Measurements from ENCODE around the gene SREBF1. TPM values are rescaled to one million over a fixed set of nuclear protein-coding genes. Genes with fewer than 3 reads are reported as not detected.

The SREBF1 gene
- polyA plus RNA-seq, 1 donor = 79.1 TPM

DNA sequence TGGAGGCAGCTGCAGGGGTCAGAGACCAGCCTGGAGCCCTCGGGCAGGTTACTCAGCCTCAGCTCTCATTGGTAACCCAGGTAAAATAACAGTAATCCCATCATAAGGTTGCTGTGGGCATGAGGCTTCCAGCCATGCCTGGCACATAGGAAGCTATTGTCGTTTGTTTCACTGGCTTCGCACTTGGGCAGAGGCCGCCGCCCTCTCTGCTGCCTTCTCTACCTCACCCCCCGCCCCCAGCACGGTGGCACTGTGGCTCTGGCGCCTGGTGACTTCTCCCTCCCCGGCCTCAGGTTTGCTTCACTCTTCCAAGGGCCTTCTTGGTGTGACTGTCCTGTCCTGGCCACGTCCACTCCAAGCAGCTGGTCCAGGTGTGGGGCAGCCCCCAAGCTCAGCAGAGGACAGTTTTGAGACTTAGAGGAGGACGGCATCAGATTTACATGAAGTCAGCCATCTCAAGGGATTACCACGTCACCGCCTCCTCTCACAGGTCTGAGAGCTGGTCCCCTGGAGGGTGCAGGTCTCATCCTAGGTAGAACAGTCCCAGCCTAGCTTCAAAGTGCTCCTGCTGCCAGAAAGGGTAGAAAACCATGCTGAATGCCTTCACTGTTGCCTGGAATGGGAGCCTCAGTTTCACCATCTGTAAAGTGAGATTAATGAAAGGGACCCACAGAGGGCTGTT lies 34.8 kb downstream of the SREBF1 start:
- H3K27me3 ChIP-seq (ENCODE audit: control insufficient read depth, insufficient read depth, low read length) = no peaks in the 10 kb centered on the region
- H3K4me1 ChIP-seq (ENCODE audit: control insufficient read depth, insufficient read depth, low read length) = no peaks in the 10 kb centered on the region
- no peak overlapping the region for H3K27ac ChIP-seq (ENCODE audit: low read length)
- no peak overlapping the region for H3K4me3 ChIP-seq (ENCODE audit: low read length)
- WGBS (ENCODE audit: insufficient coverage, low lambda C conversion rate) = no CpG with 5 or more reads among the region's 13 CpGs
- H3K36me3 ChIP-seq (ENCODE audit: control insufficient read depth, insufficient read depth, low read length) = peaks cover 74% of the 10 kb centered on the region
- peaks cover 2% of the 10 kb centered on the region for H3K9me3 ChIP-seq (ENCODE audit: control insufficient read depth, low read depth, low read length)
- no peak for DNase-seq

DNA sequence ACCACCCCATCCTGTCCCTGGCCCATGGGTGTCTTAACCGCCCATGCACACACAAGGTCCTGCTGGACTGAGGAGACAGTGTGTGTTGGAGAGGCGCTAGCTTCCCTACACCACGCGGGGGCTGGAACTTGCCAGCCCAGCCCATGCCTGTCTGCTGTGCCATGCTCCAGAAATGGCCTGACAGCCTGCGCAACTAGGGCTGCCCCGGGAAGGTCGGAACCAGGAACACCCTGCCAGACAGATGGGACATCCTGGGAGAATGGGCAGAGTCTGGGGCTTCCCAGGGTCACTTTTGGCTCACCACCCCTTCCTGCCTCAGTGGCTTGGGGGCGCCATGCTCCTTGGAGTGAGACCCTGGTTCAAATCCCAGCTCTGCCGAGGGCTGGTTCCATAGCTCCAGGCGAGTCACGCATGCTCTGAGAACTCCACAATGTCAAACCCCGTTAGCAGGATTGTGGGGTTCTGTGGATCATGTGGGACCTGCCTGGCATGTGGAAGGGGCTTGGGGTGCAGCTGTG lies 36.2 kb downstream of the SREBF1 start:
- Histone ChIP-seq H3K4me1 (ENCODE audit: control insufficient read depth, insufficient read depth, low read length) (no peaks in the 10 kb centered on the region), H3K36me3 (ENCODE audit: control insufficient read depth, insufficient read depth, low read length) (peaks cover 74% of the 10 kb centered on the region), H3K27ac (ENCODE audit: low read length) (no peak overlapping the region), H3K27me3 (ENCODE audit: control insufficient read depth, insufficient read depth, low read length) (no peaks in the 10 kb centered on the region), H3K9me3 (ENCODE audit: control insufficient read depth, low read depth, low read length) (peaks cover 5% of the 10 kb centered on the region), H3K4me3 (ENCODE audit: low read length) (no peak overlapping the region)
- no CpG with 5 or more reads among the region's 12 CpGs for WGBS (ENCODE audit: insufficient coverage, low lambda C conversion rate)
- DNase-seq = no peak

DNA sequence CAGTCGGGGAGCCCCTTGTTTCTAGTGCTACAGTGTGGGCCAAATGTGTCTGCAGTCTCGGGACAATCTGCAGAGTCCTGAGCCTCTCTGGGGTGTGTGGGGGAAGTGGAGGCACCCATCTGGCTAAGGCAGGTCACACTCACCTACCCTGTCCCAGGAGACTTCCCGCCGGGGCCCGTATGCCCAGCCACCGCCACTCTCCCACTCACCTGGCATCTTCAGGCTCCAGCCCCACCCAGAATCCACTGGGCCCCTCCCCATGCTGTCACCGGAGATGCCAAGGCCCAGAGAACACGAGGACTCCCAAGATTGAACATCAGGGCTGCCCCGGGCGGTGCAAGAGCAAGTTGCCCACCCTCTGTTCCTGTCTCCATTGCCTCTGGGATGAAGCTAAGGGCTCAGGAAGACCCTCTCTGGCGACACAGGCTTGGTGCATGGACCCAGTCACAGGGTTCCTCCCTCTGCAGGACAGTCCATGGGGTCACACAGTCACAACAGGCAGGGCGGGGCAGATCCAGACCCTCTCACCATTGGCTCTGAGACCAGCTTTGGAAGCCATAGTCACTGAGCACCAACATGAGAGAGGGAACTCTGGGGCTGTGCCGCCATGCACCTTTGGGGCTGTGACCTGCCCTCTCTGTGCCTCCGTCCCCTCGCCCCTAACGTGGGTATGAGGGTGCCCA lies 38.1 kb downstream of the SREBF1 start:
- WGBS (ENCODE audit: insufficient coverage, low lambda C conversion rate) = no CpG with 5 or more reads among the region's 16 CpGs
- DNase-seq = no peak
- peaks cover 5% of the 10 kb centered on the region for H3K9me3 ChIP-seq (ENCODE audit: control insufficient read depth, low read depth, low read length)
- no peaks in the 10 kb centered on the region for H3K4me1 ChIP-seq (ENCODE audit: control insufficient read depth, insufficient read depth, low read length)
- peaks cover 78% of the 10 kb centered on the region for H3K36me3 ChIP-seq (ENCODE audit: control insufficient read depth, insufficient read depth, low read length)
- no peaks in the 10 kb centered on the region for H3K27me3 ChIP-seq (ENCODE audit: control insufficient read depth, insufficient read depth, low read length)
- no peak overlapping the region for H3K4me3 ChIP-seq (ENCODE audit: low read length)
- H3K27ac ChIP-seq (ENCODE audit: low read length) = no peak overlapping the region

DNA sequence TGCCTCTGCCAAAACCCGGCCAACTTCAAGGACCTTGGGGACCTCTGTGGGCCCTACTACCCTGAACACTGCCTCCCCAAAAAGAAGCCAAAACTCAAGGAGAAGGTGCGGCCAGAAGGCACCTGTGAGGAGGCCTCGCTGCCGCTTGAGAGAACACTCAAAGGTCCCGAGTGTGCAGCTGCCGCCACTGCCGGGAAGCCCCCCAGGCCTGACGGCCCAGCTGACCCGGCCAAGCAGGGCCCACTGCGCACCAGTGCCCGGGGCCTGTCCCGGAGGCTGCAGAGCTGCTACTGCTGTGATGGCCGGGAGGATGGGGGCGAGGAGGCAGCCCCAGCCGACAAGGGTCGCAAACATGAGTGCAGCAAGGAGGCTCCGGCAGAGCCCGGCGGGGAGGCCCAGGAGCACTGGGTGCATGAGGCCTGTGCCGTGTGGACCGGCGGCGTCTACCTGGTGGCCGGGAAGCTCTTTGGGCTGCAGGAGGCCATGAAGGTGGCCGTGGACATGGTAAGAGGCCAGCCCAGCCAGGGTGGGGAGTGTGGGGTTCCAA lies 38.7 kb downstream of the SREBF1 start:
- no peak overlapping the region for H3K4me3 ChIP-seq (ENCODE audit: low read length)
- peaks cover 78% of the 10 kb centered on the region for H3K36me3 ChIP-seq (ENCODE audit: control insufficient read depth, insufficient read depth, low read length)
- no peaks in the 10 kb centered on the region for H3K27me3 ChIP-seq (ENCODE audit: control insufficient read depth, insufficient read depth, low read length)

DNA sequence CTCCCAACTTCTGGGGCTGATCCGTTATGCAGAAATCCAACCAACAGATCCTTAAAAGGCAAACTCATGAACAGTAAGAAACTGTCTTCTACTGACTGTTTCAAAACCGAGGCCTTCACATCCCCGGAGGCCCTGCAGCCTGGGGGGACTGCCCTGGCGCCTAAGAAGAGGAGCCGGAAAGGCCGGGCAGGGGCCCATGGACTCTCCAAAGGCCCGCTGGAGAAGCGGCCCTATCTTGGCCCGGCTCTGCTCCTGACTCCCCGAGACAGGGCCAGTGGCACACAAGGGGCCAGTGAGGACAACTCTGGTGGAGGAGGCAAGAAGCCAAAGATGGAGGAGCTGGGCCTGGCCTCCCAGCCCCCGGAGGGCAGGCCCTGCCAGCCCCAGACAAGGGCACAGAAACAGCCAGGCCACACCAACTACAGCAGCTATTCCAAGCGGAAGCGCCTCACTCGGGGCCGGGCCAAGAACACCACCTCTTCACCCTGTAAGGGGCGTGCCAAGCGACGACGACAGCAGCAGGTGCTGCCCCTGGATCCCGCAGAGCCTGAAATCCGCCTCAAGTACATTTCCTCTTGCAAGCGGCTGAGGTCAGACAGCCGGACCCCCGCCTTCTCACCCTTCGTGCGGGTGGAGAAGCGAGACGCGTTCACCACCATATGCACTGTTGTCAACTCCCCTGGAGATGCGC lies 39.5 kb downstream of the SREBF1 start:
- WGBS (ENCODE audit: insufficient coverage, low lambda C conversion rate) = no CpG with 5 or more reads among the region's 30 CpGs
- Histone ChIP-seq H3K27me3 (ENCODE audit: control insufficient read depth, insufficient read depth, low read length) (no peaks in the 10 kb centered on the region), H3K36me3 (ENCODE audit: control insufficient read depth, insufficient read depth, low read length) (peaks cover 80% of the 10 kb centered on the region), H3K4me1 (ENCODE audit: control insufficient read depth, insufficient read depth, low read length) (peaks cover under 1% of the 10 kb centered on the region), H3K27ac (ENCODE audit: low read length) (no peak overlapping the region), H3K4me3 (ENCODE audit: low read length) (no peak overlapping the region), H3K9me3 (ENCODE audit: control insufficient read depth, low read depth, low read length) (peaks cover 5% of the 10 kb centered on the region)
- no peak for DNase-seq

More for the DNA sequence above, 38.7 kb downstream of the SREBF1 start:
- WGBS (ENCODE audit: insufficient coverage, low lambda C conversion rate) = no CpG with 5 or more reads among the region's 25 CpGs
- Histone ChIP-seq H3K27ac (ENCODE audit: low read length) (no peak overlapping the region), H3K4me1 (ENCODE audit: control insufficient read depth, insufficient read depth, low read length) (no peaks in the 10 kb centered on the region), H3K9me3 (ENCODE audit: control insufficient read depth, low read depth, low read length) (peaks cover 5% of the 10 kb centered on the region)
- no peak for DNase-seq

DNA sequence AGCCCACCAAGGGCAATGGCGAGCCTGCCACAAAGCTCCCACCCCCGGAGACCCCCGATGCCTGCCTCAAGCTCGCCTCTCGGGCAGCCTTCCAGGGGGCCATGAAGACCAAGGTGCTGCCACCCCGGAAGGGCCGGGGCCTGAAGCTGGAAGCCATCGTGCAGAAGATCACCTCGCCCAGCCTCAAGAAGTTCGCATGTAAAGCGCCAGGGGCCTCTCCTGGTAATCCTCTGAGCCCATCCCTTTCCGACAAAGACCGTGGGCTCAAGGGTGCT lies 40.1 kb downstream of the SREBF1 start:
- Histone ChIP-seq H3K9me3 (ENCODE audit: control insufficient read depth, low read depth, low read length) (peaks cover 5% of the 10 kb centered on the region), H3K27me3 (ENCODE audit: control insufficient read depth, insufficient read depth, low read length) (no peaks in the 10 kb centered on the region), H3K4me3 (ENCODE audit: low read length) (no peak overlapping the region), H3K4me1 (ENCODE audit: control insufficient read depth, insufficient read depth, low read length) (peaks cover 3% of the 10 kb centered on the region), H3K36me3 (ENCODE audit: control insufficient read depth, insufficient read depth, low read length) (peaks cover 75% of the 10 kb centered on the region), H3K27ac (ENCODE audit: low read length) (no peak overlapping the region)
- no CpG with 5 or more reads among the region's 13 CpGs for WGBS (ENCODE audit: insufficient coverage, low lambda C conversion rate)
- DNase-seq = no peak

DNA sequence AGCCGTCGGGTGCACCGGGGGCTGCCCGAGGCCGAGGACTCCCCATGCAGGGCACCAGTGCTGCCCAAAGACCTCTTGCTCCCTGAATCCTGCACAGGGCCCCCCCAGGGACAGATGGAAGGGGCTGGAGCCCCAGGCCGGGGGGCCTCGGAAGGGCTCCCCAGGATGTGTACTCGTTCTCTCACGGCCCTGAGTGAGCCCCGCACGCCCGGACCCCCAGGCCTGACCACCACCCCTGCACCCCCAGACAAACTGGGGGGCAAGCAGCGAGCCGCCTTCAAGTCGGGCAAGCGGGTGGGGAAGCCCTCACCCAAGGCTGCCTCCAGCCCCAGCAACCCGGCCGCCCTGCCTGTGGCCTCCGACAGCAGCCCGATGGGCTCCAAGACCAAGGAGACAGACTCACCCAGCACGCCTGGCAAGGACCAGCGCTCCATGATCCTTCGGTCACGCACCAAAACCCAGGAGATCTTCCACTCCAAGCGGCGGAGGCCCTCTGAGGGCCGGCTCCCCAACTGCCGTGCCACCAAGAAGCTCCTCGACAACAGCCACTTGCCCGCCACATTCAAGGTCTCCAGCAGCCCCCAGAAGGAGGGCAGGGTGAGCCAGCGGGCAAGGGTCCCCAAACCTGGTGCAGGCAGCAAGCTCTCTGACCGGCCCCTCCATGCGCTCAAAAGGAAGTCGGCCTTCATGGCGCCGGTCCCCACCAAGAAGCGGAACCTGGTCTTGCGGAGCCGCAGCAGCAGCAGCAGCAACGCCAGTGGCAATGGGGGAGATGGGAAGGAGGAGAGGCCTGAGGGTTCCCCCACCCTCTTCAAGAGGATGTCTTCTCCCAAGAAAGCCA lies 40.6 kb downstream of the SREBF1 start:
- WGBS (ENCODE audit: insufficient coverage, low lambda C conversion rate) = no CpG with 5 or more reads among the region's 40 CpGs
- Histone ChIP-seq H3K27me3 (ENCODE audit: control insufficient read depth, insufficient read depth, low read length) (no peaks in the 10 kb centered on the region), H3K27ac (ENCODE audit: low read length) (no peak overlapping the region), H3K4me1 (ENCODE audit: control insufficient read depth, insufficient read depth, low read length) (peaks cover 3% of the 10 kb centered on the region), H3K36me3 (ENCODE audit: control insufficient read depth, insufficient read depth, low read length) (peaks cover 73% of the 10 kb centered on the region), H3K9me3 (ENCODE audit: control insufficient read depth, low read depth, low read length) (peaks cover 5% of the 10 kb centered on the region), H3K4me3 (ENCODE audit: low read length) (no peak overlapping the region)
- DNase-seq = no peak

DNA sequence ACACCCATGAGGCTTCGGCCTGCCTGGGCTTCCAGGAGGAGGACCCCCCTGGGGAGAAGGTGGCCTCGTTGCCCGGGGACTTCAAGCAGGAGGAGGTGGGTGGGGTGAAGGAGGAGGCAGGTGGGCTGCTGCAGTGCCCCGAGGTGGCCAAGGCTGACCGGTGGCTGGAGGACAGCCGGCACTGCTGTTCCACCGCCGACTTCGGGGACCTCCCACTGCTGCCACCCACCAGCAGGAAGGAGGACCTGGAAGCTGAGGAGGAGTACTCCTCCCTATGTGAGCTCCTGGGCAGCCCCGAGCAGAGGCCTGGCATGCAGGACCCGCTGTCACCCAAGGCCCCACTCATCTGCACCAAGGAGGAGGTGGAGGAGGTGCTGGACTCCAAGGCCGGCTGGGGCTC lies 41.5 kb downstream of the SREBF1 start:
- Histone ChIP-seq H3K4me1 (ENCODE audit: control insufficient read depth, insufficient read depth, low read length) (peaks cover 10% of the 10 kb centered on the region), H3K27me3 (ENCODE audit: control insufficient read depth, insufficient read depth, low read length) (no peaks in the 10 kb centered on the region), H3K27ac (ENCODE audit: low read length) (no peak overlapping the region), H3K9me3 (ENCODE audit: control insufficient read depth, low read depth, low read length) (peaks cover 5% of the 10 kb centered on the region), H3K36me3 (ENCODE audit: control insufficient read depth, insufficient read depth, low read length) (peaks cover 72% of the 10 kb centered on the region), H3K4me3 (ENCODE audit: low read length) (no peak overlapping the region)
- DNase-seq = no peak
- no CpG with 5 or more reads among the region's 12 CpGs for WGBS (ENCODE audit: insufficient coverage, low lambda C conversion rate)

DNA sequence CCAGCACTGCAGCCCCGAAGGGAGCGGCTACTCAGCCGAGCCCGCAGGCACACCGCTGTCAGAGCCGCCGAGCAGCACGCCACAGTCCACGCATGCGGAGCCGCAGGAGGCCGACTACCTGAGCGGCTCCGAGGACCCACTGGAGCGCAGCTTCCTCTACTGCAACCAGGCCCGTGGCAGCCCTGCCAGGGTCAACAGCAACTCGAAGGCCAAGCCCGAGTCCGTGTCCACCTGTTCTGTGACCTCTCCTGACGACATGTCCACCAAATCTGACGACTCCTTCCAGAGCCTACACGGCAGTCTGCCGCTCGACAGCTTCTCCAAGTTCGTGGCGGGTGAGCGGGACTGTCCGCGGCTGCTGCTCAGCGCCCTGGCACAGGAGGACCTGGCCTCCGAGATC lies 42.4 kb downstream of the SREBF1 start:
- DNase-seq = no peak
- H3K4me3 ChIP-seq (ENCODE audit: low read length) = no peak overlapping the region
- no peaks in the 10 kb centered on the region for H3K27me3 ChIP-seq (ENCODE audit: control insufficient read depth, insufficient read depth, low read length)
- no CpG with 5 or more reads among the region's 31 CpGs for WGBS (ENCODE audit: insufficient coverage, low lambda C conversion rate)
- H3K9me3 ChIP-seq (ENCODE audit: control insufficient read depth, low read depth, low read length) = peaks cover 5% of the 10 kb centered on the region
- H3K4me1 ChIP-seq (ENCODE audit: control insufficient read depth, insufficient read depth, low read length) = peaks cover 20% of the 10 kb centered on the region
- H3K27ac ChIP-seq (ENCODE audit: low read length) = no peak overlapping the region
- peaks cover 65% of the 10 kb centered on the region for H3K36me3 ChIP-seq (ENCODE audit: control insufficient read depth, insufficient read depth, low read length)

Measured in large intestine (tissue), 3 donors.